K562 (cell line): ENCODE data around the gene ZNF74. TPM values are rescaled to one million over a fixed set of nuclear protein-coding genes. Genes with fewer than 3 reads are reported as not detected.

Experiments used
- CREM ChIP-seq: IDR thresholded peaks from 2 replicates; pipeline ENCODE4 v1.6.1; 2014; ENCODE audit warnings: antibody characterized with exemption, low read depth
- EWSR1 ChIP-seq: fragments of 450-650 bp; IDR thresholded peaks from 2 replicates; pipeline ENCODE4 v1.6.1; 2018; ENCODE audit warnings: borderline replicate concordance, mild to moderate bottlenecking, low read depth, moderate library complexity; ENCODE audit not compliant: partially characterized antibody
- PHB ChIP-seq: fragments of 250-450 bp; sonication (Bioruptor Pico); IDR thresholded peaks from 2 replicates; pipeline ENCODE4 v1.5.0; 2021
- RFX5 ChIP-seq: IDR thresholded peaks from 2 replicates; pipeline ENCODE4 v1.6.1; 2011; ENCODE audit warnings: low read depth, mild to moderate bottlenecking, improper control_type of control experiment, low read length
- ZBTB8A ChIP-seq: fragments of 450-650 bp; IDR thresholded peaks from 2 replicates; pipeline ENCODE4 v1.6.1; 2018; ENCODE audit warnings: mild to moderate bottlenecking, moderate library complexity; ENCODE audit not compliant: partially characterized antibody
- ZNF175 ChIP-seq: fragments of 200-800 bp; sonication (Bioruptor generic); IDR thresholded peaks from 2 replicates; pipeline ENCODE4 v1.6.1; 2016; ENCODE audit warnings: low read depth, mild to moderate bottlenecking, missing genetic modification characterization, missing compliant biosample characterization
- ZNF445 ChIP-seq: fragments of 250-450 bp; sonication (Bioruptor Pico); IDR thresholded peaks from 2 replicates; pipeline ENCODE4 v1.4.0; 2020; ENCODE audit warnings: low read depth, mild to moderate bottlenecking, moderate library complexity
- ZNF507 ChIP-seq: conservative IDR thresholded peaks from 2 replicates; pipeline ENCODE4 v1.6.1; 2017; ENCODE audit warnings: missing genetic modification characterization, missing compliant biosample characterization
- ZNF766 ChIP-seq: fragments of 200-800 bp; sonication (Bioruptor generic); conservative IDR thresholded peaks from 2 replicates; pipeline ENCODE4 v1.6.1; 2016; ENCODE audit warnings: missing genetic modification characterization, missing compliant biosample characterization
- polyA plus RNA-seq, 8 experiments: library from polyadenylated mRNA; depleted of rRNA in 4 of 8; stranded (reverse) in 5 of 8; unstranded in 3 of 8; fragments of >200 nt; fragmentation: Nextera tagmentation in 2 of 8; fragmentation: Illumina TruSeq in 1 of 8; extraction: Ambion mirVana in 2 of 8; extraction: Trizol in 1 of 8; gene quantifications; 2 replicates each; pipeline versions ENCODE4 v1.2.1 to v1.2.3, GENCODE V29; 2011 to 2014; ENCODE audit warnings: inconsistent platforms in 1 of 8, missing spikeins in 1 of 8
- total RNA-seq, 7 experiments: library from RNA; depleted of rRNA in 6 of 7; stranded (reverse); fragments of >200 nt in 6 of 7; fragmentation: Illumina TruSeq in 2 of 7; extraction: Trizol in 2 of 7; gene quantifications; 2 replicates each; pipeline versions ENCODE4 v1.2.1 to v1.2.3, GENCODE V29; 2011 to 2021; ENCODE audit warnings: low replicate concordance in 1 of 7
- TF ChIP-seq, protein P1 (sequence below): fragments of 450-650 bp; formaldehyde crosslinking; IDR thresholded peaks from 2 replicates; pipeline ENCODE4 v1.4.0; 2020; ENCODE audit warnings: mild to moderate bottlenecking, moderate library complexity
- TF ChIP-seq, protein P2 (sequence below), 2 experiments: fragments of 250-450 bp in 1 of 2; fragments of 450-650 bp in 1 of 2; sonication (Bioruptor Pico) in 1 of 2; IDR thresholded peaks; 2 replicates each; pipeline versions ENCODE4 v1.6.1 to v1.8.0; 2016 to 2021; ENCODE audit warnings: mild to moderate bottlenecking in 2 of 2, moderate library complexity in 2 of 2, missing compliant biosample characterization in 1 of 2, missing genetic modification characterization in 1 of 2
- TF ChIP-seq, protein P3 (sequence below): sonication (generic); formaldehyde crosslinking; IDR thresholded peaks from 2 replicates; pipeline ENCODE4 v1.9.0; 2022; ENCODE audit warnings: mild to moderate bottlenecking, missing genetic modification reagents
- TF ChIP-seq, protein P4 (sequence below), 2 experiments: fragments of 200-800 bp in 1 of 2; sonication (Bioruptor generic) in 1 of 2; sonication (generic) in 1 of 2; formaldehyde crosslinking in 1 of 2; IDR thresholded peaks in 1 of 2; conservative IDR thresholded peaks in 1 of 2; 2 replicates each; pipeline versions ENCODE4 v1.5.0 to v1.6.1; 2016 to 2020; ENCODE audit warnings: missing compliant biosample characterization in 1 of 2, missing genetic modification characterization in 1 of 2, missing genetic modification reagents in 1 of 2
- TF ChIP-seq, protein P5 (sequence below): fragments of 450-650 bp; IDR thresholded peaks from 2 replicates; pipeline ENCODE4 v1.6.1; 2017; ENCODE audit warnings: antibody characterized with exemption
- TF ChIP-seq, protein P6 (sequence below): fragments of 250-450 bp; sonication (Bioruptor Pico); IDR thresholded peaks from 2 replicates; pipeline ENCODE4 v1.9.0; 2021; ENCODE audit warnings: mild to moderate bottlenecking
- TF ChIP-seq, protein P7 (sequence below): fragments of 200-400 bp; formaldehyde crosslinking; IDR thresholded peaks from 2 replicates; pipeline ENCODE4 v1.6.1; 2017; ENCODE audit warnings: mild to moderate bottlenecking, low read depth, low read length, moderate library complexity

The ZNF74 gene
- total and polyA plus RNA-seq, 9 of the 15 experiments (the other 6 are each of a cell fraction or from before 2014, with no cell fraction given), result 2.4 to 53.5 (median 31.5) TPM

DNA sequence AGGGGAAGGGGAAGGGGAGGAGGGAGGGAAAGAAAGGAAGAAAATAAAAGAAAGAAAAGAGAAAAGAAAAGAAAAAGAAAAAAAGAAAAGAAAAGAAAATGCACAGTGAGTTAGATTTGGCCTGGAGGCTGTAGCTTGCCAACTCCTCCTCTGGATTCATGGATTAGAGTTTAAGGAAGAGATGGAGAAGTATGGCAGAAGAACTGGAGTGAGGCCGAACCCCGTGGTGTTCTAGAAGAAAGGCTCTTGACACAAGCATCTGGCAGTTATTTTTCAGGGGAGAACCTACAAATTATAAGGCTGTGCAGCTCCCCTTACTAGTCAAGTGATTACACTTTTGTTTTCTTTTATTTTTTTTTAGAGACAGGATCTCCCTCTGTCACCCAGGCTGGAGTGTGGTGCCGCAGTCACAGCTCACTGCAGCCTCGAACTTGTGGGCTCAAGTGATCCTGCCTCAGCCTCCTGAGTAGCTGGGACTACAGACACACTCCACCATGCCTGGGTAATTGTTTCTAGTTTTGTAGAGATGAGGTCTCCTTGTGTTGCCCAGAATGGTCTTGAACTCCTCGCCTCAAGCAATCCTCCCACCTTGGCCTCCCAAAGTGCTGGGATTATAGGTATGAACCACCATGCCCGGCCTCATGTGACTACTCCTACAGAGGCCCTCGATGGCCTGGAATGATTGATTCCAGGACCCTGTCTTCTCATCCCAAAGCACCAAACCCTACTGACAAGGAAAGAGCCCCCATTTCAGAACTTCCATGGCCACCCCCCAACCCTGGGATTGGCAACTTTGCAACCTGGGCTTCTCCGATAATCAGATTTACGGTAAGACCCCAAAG lies 19.5 kb downstream of the ZNF74 start (continued):
- TF ChIP-seq, protein P1, sequence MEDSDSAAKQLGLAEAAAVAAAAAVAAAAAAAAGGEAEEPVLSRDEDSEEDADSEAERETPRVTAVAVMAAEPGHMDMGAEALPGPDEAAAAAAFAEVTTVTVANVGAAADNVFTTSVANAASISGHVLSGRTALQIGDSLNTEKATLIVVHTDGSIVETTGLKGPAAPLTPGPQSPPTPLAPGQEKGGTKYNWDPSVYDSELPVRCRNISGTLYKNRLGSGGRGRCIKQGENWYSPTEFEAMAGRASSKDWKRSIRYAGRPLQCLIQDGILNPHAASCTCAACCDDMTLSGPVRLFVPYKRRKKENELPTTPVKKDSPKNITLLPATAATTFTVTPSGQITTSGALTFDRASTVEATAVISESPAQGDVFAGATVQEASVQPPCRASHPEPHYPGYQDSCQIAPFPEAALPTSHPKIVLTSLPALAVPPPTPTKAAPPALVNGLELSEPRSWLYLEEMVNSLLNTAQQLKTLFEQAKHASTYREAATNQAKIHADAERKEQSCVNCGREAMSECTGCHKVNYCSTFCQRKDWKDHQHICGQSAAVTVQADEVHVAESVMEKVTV, result no peak
- TF ChIP-seq, protein P2, sequence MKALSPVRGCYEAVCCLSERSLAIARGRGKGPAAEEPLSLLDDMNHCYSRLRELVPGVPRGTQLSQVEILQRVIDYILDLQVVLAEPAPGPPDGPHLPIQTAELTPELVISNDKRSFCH (CRISPR knock-in tag; IDR thresholded peaks at IDR 0.05), result no peak
- TF ChIP-seq, protein P2 (tag; IDR thresholded peaks at IDR 0.05), result no peak
- TF ChIP-seq, protein P3, sequence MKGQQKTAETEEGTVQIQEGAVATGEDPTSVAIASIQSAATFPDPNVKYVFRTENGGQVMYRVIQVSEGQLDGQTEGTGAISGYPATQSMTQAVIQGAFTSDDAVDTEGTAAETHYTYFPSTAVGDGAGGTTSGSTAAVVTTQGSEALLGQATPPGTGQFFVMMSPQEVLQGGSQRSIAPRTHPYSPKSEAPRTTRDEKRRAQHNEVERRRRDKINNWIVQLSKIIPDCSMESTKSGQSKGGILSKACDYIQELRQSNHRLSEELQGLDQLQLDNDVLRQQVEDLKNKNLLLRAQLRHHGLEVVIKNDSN (CRISPR knock-in tag), result no peak
- TF ChIP-seq RFX5, result no peak
- TF ChIP-seq, protein P4, sequence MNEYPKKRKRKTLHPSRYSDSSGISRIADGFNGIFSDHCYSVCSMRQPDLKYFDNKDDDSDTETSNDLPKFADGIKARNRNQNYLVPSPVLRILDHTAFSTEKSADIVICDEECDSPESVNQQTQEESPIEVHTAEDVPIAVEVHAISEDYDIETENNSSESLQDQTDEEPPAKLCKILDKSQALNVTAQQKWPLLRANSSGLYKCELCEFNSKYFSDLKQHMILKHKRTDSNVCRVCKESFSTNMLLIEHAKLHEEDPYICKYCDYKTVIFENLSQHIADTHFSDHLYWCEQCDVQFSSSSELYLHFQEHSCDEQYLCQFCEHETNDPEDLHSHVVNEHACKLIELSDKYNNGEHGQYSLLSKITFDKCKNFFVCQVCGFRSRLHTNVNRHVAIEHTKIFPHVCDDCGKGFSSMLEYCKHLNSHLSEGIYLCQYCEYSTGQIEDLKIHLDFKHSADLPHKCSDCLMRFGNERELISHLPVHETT (CRISPR knock-in tag; conservative IDR thresholded peaks at IDR 0.05 in 1 of 2, IDR thresholded peaks at IDR 0.05 in 1 of 2), result no peak
- no peak for TF ChIP-seq EWSR1
- no peak for TF ChIP-seq ZNF175 (CRISPR knock-in tag)
- TF ChIP-seq ZNF766, result no peak
- TF ChIP-seq, protein P5, sequence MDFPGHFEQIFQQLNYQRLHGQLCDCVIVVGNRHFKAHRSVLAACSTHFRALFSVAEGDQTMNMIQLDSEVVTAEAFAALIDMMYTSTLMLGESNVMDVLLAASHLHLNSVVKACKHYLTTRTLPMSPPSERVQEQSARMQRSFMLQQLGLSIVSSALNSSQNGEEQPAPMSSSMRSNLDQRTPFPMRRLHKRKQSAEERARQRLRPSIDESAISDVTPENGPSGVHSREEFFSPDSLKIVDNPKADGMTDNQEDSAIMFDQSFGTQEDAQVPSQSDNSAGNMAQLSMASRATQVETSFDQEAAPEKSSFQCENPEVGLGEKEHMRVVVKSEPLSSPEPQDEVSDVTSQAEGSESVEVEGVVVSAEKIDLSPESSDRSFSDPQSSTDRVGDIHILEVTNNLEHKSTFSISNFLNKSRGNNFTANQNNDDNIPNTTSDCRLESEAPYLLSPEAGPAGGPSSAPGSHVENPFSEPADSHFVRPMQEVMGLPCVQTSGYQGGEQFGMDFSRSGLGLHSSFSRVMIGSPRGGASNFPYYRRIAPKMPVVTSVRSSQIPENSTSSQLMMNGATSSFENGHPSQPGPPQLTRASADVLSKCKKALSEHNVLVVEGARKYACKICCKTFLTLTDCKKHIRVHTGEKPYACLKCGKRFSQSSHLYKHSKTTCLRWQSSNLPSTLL, result no peak
- TF ChIP-seq, protein P6, sequence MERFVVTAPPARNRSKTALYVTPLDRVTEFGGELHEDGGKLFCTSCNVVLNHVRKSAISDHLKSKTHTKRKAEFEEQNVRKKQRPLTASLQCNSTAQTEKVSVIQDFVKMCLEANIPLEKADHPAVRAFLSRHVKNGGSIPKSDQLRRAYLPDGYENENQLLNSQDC (CRISPR knock-in tag), result 0 out of 2 replicates have a peak, but pooled peaks have one; percentile 27
- TF ChIP-seq PHB (CRISPR knock-in tag), result peak; percentile 62; the same call in 1 of the 2 replicates
- TF ChIP-seq CREM, result no peak
- no peak for TF ChIP-seq ZNF445
- TF ChIP-seq ZBTB8A, result no peak
- TF ChIP-seq, protein P7, sequence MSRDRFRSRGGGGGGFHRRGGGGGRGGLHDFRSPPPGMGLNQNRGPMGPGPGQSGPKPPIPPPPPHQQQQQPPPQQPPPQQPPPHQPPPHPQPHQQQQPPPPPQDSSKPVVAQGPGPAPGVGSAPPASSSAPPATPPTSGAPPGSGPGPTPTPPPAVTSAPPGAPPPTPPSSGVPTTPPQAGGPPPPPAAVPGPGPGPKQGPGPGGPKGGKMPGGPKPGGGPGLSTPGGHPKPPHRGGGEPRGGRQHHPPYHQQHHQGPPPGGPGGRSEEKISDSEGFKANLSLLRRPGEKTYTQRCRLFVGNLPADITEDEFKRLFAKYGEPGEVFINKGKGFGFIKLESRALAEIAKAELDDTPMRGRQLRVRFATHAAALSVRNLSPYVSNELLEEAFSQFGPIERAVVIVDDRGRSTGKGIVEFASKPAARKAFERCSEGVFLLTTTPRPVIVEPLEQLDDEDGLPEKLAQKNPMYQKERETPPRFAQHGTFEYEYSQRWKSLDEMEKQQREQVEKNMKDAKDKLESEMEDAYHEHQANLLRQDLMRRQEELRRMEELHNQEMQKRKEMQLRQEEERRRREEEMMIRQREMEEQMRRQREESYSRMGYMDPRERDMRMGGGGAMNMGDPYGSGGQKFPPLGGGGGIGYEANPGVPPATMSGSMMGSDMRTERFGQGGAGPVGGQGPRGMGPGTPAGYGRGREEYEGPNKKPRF, result no peak
- TF ChIP-seq ZNF507 (tag), result no peak
